ENCODE data around the gene CDC7.
A peak's percentile ranks its signal among the peaks of the same experiment; 100 is the strongest.
"Not testable (repeated sequence)": the region's sequence is repeated elsewhere in the genome, so short reads cannot be mapped to it uniquely, and the experiment has no call there.

Gene CDC7

DNA sequence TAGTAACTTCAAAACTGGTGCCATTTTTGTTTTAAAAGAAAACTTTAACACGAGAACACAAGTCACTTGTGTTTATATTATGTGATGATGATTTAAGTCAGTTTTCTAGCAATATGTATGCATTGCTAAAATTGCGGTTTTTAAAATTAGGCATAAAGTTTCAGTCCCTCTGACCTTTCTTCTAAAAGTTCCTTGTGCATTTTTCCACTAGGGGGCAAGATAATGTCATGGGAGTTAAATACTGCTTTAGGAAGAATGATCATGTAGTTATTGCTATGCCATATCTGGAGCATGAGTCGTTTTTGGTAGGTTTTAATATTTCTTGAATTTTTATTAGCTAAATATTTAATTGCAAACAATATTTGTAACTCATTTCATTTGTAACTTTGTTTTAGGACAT is 10.7 kb downstream of the CDC7 start:
- DNase-seq (ENCODE audit: low read depth), result no peak

GRCh38 chr1:91513160-91513559 is 12.5 kb downstream of the CDC7 start:
- DNase-seq (ENCODE audit: low read depth), result no peak

DNA sequence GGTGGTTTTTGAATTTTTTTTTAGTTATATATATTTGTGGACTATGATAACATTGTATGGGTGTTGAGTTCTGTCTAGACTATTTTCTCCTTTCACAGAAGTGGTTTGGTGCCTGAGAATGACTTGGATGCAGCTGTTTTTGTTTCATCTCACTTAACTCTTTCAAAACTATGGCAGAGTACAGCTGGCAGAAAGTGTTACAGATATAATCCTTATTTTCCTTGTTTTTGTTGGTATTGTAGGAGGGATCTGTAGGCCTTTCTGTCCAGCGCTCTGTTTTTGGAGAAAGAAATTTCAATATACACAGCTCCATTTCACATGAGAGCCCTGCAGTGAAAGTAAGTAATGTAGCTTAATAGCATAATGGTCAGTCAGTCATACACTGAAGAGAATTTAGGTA is 13.1 kb downstream of the CDC7 start:
- DNase-seq (ENCODE audit: low read depth), result no peak

DNA sequence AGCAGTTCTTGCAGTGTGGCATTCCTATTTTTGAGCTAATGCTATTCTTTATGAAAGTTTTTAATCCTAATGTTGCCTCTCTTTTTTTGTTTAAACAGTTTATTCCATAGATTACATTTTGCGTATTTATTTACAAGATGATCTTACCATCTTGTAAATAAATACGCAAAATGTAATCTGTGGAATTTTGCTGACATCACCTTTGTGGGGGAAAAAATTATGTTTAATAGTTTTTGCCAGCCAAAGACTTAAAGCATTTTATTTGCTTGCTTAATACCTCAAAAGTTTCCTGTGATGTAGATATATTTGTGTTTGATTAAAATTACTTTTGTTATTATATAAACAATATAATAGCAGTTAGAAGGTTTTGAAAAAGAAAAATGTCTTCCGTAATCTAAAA is 15.3 kb downstream of the CDC7 start:
- DNase-seq (ENCODE audit: low read depth), result no peak

DNA sequence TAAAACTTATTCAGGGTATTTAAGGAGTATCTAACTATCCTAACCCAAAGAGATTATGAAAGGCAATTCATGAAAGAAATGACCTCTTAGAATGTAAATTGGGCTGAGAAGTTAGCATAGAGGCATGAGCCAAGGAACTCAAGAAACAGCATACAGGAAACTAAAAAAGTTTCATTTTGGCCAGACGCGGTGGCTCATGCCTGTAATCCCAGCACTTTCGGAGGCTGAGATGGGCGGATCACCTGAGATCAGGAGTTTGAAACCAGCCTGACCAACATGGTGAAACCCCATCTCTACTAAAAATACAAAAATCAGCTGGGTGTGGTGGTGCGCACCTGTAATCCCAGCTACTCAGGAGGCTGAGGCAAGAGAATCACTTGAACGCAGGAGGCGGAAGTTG is 16.0 kb downstream of the CDC7 start:
- DNase-seq (ENCODE audit: low read depth), result not testable (repeated sequence)

GRCh38 chr1:91519167-91519566 is 18.5 kb downstream of the CDC7 start:
- DNase-seq (ENCODE audit: low read depth), result not testable (repeated sequence)

GRCh38 chr1:91520942-91521507 is 20.4 kb downstream of the CDC7 start:
- no peak for DNase-seq (ENCODE audit: low read depth)

DNA sequence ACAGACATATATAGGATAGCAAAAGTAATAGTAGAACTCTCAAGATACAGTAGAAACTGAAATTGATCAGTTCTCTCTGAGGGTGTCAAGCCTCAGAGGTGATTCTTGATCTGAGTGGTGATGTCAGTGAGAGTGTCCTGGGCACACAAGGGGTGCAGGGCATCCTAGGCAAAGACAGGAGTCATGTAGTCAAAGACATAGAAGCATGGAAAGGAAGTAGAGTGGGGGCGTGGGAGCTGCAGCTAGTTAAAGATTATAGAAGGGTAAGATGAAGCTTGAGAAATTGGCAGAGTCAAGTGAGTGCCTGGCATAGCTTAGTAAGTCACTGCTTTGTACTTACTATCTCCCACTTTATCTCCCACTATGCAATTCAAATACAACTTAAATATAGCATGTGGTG is 22.8 kb downstream of the CDC7 start:
- no peak for DNase-seq (ENCODE audit: low read depth)

GRCh38 chr1:91526496-91526895 is 25.8 kb downstream of the CDC7 start:
- no peak for DNase-seq (ENCODE audit: low read depth)

GRCh38 chr1:91527266-91527765 is 26.7 kb downstream of the CDC7 start:
- DNase-seq (ENCODE audit: low read depth), result no peak

- no peak for DNase-seq (ENCODE audit: low read depth)
Observed at GRCh38 chr1:91527781-91528180, 27.1 kb downstream of the CDC7 start.

DNA sequence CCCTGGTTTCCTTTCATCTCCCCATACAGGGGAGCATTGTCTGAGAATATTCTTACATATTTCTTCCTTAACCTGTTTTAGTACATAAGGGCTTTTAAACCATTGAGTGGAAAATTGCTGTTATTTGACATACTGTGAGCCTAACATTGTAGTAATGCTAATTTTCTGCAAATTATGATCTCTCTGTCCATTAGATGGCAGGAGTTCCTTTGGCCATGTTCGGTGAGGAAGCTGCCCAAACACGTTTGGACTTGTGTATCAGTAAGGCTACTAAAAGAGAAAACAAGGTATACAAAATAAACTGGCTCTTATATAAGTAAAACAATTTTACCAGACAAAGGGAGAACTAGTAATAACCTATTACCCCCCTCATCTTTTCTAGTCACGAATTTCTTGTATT is 29.2 kb downstream of the CDC7 start:
- DNase-seq (ENCODE audit: low read depth), result peak; percentile 22

GRCh38 chr1:91533361-91534024 is 32.8 kb downstream of the CDC7 start:
- no peak for DNase-seq (ENCODE audit: low read depth)

DNA sequence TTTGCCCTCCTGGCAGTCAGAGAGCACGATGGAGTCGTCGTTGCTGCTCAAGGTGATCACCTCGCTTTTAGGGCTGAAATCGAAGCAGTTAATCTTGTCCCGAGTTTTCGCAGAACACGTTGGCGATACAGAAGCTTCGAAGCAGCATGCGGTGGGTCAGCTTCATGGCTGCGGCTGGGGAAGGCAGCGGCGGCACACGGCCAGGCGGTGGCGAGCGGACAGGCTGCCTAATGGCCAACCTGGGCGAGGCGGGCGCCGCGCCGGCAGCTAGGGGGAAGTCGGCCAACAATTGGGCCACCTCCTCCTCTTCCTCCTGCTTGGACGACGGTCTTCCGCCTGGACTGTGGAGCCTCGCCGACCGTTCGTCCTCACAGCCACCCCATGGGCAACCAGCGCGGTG is 34.8 kb downstream of the CDC7 start:
- DNase-seq (ENCODE audit: low read depth), result no peak

- no peak for DNase-seq (ENCODE audit: low read depth)
Observed at GRCh38 chr1:91537281-91537986, 36.8 kb downstream of the CDC7 start.

GRCh38 chr1:91537987-91538304 is 37.3 kb downstream of the CDC7 start:
- no peak for DNase-seq (ENCODE audit: low read depth)

DNA sequence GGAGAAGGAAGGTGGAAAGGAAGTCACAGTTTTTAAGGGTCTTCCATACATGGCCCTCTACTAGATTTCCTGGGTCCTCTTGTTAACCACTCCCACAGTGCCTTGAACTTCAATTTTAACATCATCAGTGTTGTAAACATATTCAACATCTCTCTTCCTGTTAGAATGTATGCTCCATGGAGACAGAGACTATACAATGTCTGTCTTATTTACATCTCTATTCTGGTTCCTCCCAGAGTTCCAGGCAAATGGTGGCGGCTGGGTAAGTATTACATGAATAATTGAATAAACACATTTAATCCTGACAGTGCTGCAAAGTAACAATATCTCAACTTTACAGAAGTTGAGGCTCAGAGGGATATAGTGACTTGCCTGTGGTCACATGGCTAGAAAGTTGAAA is 40.3 kb downstream of the CDC7 start:
- DNase-seq (ENCODE audit: low read depth), result no peak

DNA sequence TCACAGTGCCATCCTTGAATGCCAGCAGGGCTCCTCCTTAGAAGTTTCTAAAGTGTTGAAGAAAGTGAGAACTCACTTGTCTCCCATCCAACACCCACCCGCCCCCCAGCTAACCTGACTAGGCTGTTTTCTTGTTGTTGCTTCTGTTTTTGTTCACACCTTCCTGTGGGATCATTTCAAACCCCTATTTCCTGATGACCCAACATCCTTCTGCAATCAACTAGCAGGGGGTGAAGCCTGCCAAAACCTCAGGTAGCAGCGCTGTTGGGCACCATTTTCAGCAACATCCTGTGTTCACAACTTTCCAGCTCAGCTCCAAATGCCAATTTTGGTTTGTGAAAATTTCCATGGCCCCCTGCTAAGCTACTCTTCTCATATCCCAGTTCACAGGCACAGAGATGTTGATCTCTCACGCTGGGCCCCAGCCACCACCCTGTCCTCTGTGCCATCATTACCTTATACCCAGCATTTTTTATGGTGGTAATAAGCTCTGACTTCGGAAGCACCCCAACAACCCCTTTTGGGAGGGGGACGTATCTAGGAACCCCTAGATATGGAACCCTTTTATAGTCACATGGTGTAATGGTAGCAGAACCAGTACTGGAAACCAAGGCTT is 41.4 kb downstream of the CDC7 start:
- no peak for DNase-seq (ENCODE audit: low read depth)

DNA sequence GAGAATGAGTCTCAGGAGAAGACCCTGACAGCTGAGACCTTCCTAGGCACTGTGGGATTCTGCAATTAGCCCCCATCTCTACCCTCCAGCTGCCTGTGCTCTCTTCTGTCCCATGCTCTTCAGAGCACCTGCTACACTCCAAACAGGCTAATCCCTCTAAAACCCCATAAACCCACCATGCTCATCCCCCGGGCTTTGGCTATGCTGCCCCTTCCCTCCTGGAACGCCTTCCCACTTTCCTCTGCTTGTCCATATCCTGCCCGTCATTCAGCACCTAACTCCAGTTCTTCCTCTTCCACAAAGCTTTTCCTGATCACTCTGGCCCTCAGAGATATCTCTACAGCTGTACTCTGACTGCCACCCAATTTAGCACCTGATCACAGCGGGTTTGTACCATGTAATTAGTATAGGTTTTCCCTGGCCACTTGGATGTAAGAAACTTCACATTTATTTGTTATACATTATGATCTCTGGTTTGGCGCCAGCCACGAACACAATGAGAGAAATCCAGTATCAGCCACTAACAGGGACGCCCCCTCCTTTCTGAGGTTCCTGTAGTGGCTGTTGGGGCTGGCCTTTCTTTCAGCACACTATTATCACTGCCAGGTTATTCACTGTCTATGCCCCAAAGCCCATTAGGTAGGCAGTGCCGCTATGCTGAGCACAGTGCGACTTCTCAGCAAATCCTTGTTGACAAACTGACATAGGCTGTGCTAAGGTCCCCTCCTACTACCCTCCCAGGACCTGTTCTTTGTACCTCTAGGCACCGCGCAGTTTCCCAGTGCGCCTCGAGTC is 45.1 kb downstream of the CDC7 start:
- DNase-seq (ENCODE audit: low read depth), result no peak

DNA sequence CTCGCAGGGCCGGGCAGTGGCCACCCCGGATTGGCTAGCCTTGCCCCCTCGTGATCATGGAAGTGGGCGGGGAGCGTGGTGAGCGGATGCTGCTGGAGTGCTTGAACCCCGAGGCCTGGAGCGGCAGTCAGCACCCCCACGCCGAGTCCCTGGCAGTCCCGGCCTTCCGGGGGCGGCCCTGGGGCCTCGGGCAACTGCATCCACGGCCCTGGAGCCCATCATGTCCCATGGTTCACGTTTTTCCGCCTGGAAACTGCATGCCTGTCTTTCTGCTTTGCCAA is 45.6 kb downstream of the CDC7 start:
- no peak for DNase-seq (ENCODE audit: low read depth)

DNA sequence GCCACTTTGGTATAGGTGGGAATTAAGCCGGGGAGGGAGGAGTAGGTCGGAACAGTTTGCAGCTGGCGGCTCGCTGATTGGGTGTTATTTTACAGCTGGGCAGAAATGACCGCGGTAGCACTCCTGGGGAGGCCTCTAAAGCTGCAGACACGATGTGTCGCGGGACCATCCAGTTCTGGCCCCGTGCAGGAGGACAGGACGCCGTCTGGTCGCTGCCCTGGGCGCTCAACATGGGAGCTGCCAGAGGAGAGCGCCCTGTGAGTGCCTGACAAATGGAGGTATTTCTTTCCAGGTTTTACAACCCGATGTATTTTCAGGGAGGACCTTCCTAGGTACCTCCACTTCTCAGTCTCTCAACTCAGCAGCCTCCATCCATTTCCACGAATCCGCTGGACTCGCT is 46.2 kb downstream of the CDC7 start:
- no peak for DNase-seq (ENCODE audit: low read depth)

GRCh38 chr1:91548376-91549040 is 47.9 kb downstream of the CDC7 start:
- no peak for DNase-seq (ENCODE audit: low read depth)

Measured in HS-27A (cell line).